Astrocyte of the cerebellum (primary cell): Measurements from ENCODE around the gene MAD2L1BP.

Experiments
- DNase-seq: peaks from one replicate; pipeline ENCODE4 v3.0.0-alpha.2; 2011; ENCODE audit warnings: low read depth
- H3K4me3 ChIP-seq: 2 replicates; pipeline ENCODE4 v1.5.1; 2011; ENCODE audit warnings: mild to moderate bottlenecking, low read depth, low read length, moderate library complexity
- in situ Hi-C: cut with HindIII; loops from 2 replicates; pipeline ENCODE4 v1.10.0; 2017; ENCODE audit warnings: low sequenced_read_pairs
- TF ChIP-seq, protein P1 (sequence below): IDR thresholded peaks from 2 replicates; pipeline ENCODE4 v1.5.1; 2012; ENCODE audit warnings: low read length, low read depth, moderate library complexity, mild to moderate bottlenecking; ENCODE audit errors: missing control alignments

MAD2L1BP gene

DNA sequence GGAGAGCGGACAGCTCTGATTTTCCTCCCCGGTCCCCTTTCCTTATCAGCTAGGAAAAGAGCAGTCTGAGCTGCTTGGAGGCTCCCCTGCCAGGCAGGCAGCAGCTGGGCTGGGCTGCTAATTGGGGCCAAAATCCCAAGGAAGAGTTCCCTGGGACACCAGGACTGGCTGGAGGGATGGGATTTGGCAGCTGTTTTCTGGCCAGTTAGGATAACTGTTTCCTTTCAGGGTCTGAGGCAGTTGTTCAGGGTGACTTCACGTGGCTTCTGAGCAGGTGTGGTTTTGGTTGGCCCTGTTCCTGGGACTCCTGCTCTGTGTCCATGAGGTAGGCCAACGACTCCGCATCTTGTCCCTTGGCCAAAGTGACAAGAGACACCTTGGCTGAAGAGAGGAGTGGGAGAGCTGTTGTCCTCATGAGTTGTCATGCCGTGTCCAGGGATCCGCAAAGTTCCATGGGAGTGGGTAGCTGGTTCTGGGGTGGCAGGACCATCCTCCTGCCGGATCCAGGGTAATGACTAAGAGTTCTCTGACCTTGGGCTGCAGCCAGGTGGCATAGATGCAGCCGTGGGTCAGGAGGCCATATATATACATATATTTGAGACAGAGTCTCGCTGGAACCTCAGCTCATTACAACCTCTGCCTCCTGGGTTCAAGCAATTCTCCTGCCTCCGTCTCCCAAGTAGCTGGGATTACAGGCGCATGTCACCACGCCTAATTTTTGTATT is 30.7 kb downstream of the MAD2L1BP start:
- no peak overlapping the region for H3K4me3 ChIP-seq
- DNase-seq = no peak
- TF ChIP-seq, protein P1, sequence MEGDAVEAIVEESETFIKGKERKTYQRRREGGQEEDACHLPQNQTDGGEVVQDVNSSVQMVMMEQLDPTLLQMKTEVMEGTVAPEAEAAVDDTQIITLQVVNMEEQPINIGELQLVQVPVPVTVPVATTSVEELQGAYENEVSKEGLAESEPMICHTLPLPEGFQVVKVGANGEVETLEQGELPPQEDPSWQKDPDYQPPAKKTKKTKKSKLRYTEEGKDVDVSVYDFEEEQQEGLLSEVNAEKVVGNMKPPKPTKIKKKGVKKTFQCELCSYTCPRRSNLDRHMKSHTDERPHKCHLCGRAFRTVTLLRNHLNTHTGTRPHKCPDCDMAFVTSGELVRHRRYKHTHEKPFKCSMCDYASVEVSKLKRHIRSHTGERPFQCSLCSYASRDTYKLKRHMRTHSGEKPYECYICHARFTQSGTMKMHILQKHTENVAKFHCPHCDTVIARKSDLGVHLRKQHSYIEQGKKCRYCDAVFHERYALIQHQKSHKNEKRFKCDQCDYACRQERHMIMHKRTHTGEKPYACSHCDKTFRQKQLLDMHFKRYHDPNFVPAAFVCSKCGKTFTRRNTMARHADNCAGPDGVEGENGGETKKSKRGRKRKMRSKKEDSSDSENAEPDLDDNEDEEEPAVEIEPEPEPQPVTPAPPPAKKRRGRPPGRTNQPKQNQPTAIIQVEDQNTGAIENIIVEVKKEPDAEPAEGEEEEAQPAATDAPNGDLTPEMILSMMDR = no peak
- in situ Hi-C loops = no loop called here

GRCh38 chr6:43667245-43668150 is 31.9 kb downstream of the MAD2L1BP start:
- in situ Hi-C loops = no loop called here
- DNase-seq = peak; percentile 34
- H3K4me3 ChIP-seq = no peak overlapping the region
- TF ChIP-seq, protein P1 = peak; percentile 97

GRCh38 chr6:43668151-43669028 is 32.8 kb downstream of the MAD2L1BP start:
- TF ChIP-seq, protein P1 = peak; percentile 51
- in situ Hi-C loops = no loop called here
- H3K4me3 ChIP-seq = no peak overlapping the region
- DNase-seq = no peak

- DNase-seq = no peak
- in situ Hi-C loops = no loop called here
- TF ChIP-seq, protein P1 = no peak
- no peak overlapping the region for H3K4me3 ChIP-seq
Observed at GRCh38 chr6:43669050-43669921, 33.6 kb downstream of the MAD2L1BP start.

- no peak for DNase-seq
- in situ Hi-C loops = loop anchor here (5.0 kb wide), 1 partner anchor 107 kb away; no protein-coding TSS in a partner anchor
- H3K4me3 ChIP-seq = no peak overlapping the region
- TF ChIP-seq, protein P1 = no peak
Observed at GRCh38 chr6:43669922-43670622, 34.4 kb downstream of the MAD2L1BP start.
